ENCODE results near the gene CLEC16A.

Gene CLEC16A

DNA sequence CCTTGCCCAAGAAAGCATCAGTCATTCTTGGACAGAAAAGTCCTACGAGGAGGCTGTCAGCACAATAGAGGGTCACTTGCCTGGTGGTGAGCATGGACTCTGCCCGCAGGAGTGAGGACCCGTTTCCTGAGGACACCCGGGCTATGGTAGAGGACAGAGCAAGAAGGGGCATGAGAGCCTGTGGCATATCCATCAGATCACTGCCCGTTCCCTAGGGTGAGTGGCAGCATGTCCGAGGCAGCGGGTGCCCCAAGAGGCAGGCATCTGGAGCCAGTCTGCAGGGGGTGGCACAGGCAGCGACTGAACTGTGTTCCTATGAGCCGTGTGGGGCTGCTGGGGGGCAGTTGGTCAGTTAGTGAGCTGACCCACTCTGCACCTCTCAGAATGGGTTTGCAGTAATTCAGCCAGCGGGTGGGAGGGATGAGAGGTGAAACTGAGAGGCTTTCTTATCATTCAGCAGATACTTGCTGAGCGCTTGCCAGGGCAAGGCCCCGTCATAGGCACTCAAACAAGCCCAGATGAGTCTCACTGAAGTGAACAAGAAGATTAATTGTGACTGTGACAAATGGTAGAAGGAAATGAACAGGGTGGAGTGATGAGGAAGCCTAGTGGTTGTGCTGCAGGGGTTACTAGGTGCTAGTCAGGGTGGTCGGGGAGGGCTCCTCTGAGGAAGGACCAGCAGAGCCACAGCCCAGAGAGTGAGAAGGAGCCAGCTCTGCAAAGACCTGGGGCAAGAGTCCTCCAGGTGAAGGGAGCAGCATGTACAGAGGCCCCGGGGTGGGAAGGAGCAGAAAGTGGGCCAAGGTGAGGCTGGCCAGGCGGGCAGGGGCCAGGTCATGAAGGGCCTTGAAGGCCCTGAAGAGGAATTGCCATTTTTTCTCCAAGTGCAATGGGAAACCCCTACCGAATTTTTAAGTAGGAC lies 87.9 kb downstream of the CLEC16A start:
- no peaks in the 10 kb centered on the region for H3K27me3 ChIP-seq (ENCODE audit: control insufficient read depth in 5 of 5, insufficient read depth in 4 of 5, low read length in 5 of 5)
- H3K36me3 ChIP-seq (ENCODE audit: control insufficient read depth in 5 of 5, insufficient read depth in 5 of 5, low read length in 5 of 5), result peaks cover 6 to 46% (median 7%) of the 10 kb centered on the region in 5 donors
- peaks cover 0 to 12% (median 3%) of the 10 kb centered on the region in 5 donors for H3K9me3 ChIP-seq (ENCODE audit: control insufficient read depth in 5 of 5, low read length in 5 of 5)
- no peak overlapping the region for H3K4me3 ChIP-seq (ENCODE audit: low read depth in 1 of 5, low read length in 5 of 5)
- H3K9ac ChIP-seq (ENCODE audit: low read length in 5 of 5), result no peak overlapping the region
- peak overlapping the region; percentile 64 for H3K27ac ChIP-seq (ENCODE audit: low read depth, low read length)
- peaks cover 6 to 33% (median 24%) of the 10 kb centered on the region in 5 donors for H3K4me1 ChIP-seq (ENCODE audit: control insufficient read depth in 5 of 5, insufficient read depth in 5 of 5, low read length in 5 of 5)

- H3K4me3 ChIP-seq (ENCODE audit: low read depth in 1 of 5, low read length in 5 of 5), result no peak overlapping the region
- H3K27ac ChIP-seq (ENCODE audit: low read depth, low read length), result peak overlapping the region; percentile 71
- peaks cover 6 to 33% (median 24%) of the 10 kb centered on the region in 5 donors for H3K4me1 ChIP-seq (ENCODE audit: control insufficient read depth in 5 of 5, insufficient read depth in 5 of 5, low read length in 5 of 5)
- no peak overlapping the region for H3K9ac ChIP-seq (ENCODE audit: low read length in 5 of 5)
- H3K27me3 ChIP-seq (ENCODE audit: control insufficient read depth in 5 of 5, insufficient read depth in 4 of 5, low read length in 5 of 5), result no peaks in the 10 kb centered on the region
- H3K36me3 ChIP-seq (ENCODE audit: control insufficient read depth in 5 of 5, insufficient read depth in 5 of 5, low read length in 5 of 5), result peaks cover 2 to 44% (median 7%) of the 10 kb centered on the region in 5 donors
- H3K9me3 ChIP-seq (ENCODE audit: control insufficient read depth in 5 of 5, low read length in 5 of 5), result peaks cover 0 to 12% (median 3%) of the 10 kb centered on the region in 5 donors
Measured at GRCh38 chr16:11032922-11033291, 88.5 kb downstream of the CLEC16A start.

DNA sequence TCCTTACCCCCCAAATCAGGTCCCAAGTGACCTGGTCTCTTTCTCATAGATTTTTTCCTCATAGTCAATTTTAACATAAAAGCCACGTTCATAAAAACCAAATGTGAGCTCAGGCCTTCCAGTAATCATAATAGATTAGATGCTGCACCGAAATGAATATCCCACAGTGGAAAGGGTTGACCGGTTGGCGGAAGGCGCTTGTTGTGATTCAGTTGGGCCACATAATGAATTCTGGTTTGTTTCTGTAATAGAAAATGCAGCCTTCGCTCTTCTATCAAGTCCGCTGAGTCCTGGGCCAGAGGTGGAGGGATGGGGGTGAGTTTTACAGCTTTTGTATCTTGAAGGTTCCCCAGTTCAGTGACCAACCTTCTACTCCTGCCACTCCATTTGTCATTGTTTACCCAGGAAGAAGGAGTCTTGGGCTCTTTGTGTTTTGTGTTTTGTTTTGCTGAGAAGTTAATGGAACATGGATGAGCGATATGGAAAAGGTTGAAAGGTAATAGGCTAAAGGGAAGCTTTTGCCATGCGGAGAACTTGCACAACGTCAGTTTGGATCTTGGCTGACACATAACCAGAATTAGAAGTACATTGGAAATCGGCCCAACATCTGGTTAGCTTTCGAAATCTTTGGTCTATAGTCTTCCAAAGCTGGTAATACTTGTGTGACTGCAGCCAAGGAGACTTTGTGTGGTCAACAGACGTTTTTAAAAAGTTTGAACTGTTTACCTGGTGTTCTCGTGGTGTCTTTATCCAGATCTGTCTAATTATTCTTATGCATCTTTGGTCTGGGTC lies 89.5 kb downstream of the CLEC16A start:
- H3K9me3 ChIP-seq (ENCODE audit: control insufficient read depth in 5 of 5, low read length in 5 of 5), result peaks cover 0 to 7% (median under 1%) of the 10 kb centered on the region in 5 donors

GRCh38 chr16:11034481-11034931 lies 90.1 kb downstream of the CLEC16A start:
- Histone ChIP-seq H3K9ac (ENCODE audit: low read length in 5 of 5) (no peak overlapping the region), H3K4me1 (ENCODE audit: control insufficient read depth in 5 of 5, insufficient read depth in 5 of 5, low read length in 5 of 5) (peaks cover 6 to 33% (median 24%) of the 10 kb centered on the region in 5 donors), H3K4me3 (ENCODE audit: low read depth in 1 of 5, low read length in 5 of 5) (no peak overlapping the region), H3K27me3 (ENCODE audit: control insufficient read depth in 5 of 5, insufficient read depth in 4 of 5, low read length in 5 of 5) (no peaks in the 10 kb centered on the region), H3K36me3 (ENCODE audit: control insufficient read depth in 5 of 5, insufficient read depth in 5 of 5, low read length in 5 of 5) (peaks cover 2 to 46% (median 11%) of the 10 kb centered on the region in 5 donors), H3K9me3 (ENCODE audit: control insufficient read depth in 5 of 5, low read length in 5 of 5) (peaks cover 0 to under 1% (median 0%) of the 10 kb centered on the region in 5 donors), H3K27ac (ENCODE audit: low read depth, low read length) (peak overlapping the region; percentile 71)

More for the DNA sequence above, 89.5 kb downstream of the CLEC16A start:
- Histone ChIP-seq H3K36me3 (ENCODE audit: control insufficient read depth in 5 of 5, insufficient read depth in 5 of 5, low read length in 5 of 5) (peaks cover 4 to 50% (median 8%) of the 10 kb centered on the region in 5 donors), H3K27ac (ENCODE audit: low read depth, low read length) (peak overlapping the region; percentile 71), H3K9ac (ENCODE audit: low read length in 5 of 5) (no peak overlapping the region), H3K4me3 (ENCODE audit: low read depth in 1 of 5, low read length in 5 of 5) (no peak overlapping the region), H3K4me1 (ENCODE audit: control insufficient read depth in 5 of 5, insufficient read depth in 5 of 5, low read length in 5 of 5) (peaks cover 6 to 33% (median 24%) of the 10 kb centered on the region in 5 donors), H3K27me3 (ENCODE audit: control insufficient read depth in 5 of 5, insufficient read depth in 4 of 5, low read length in 5 of 5) (no peaks in the 10 kb centered on the region)

GRCh38 chr16:11035096-11035495 lies 90.7 kb downstream of the CLEC16A start:
- no peak overlapping the region for H3K9ac ChIP-seq (ENCODE audit: low read length in 5 of 5)
- no peaks in the 10 kb centered on the region for H3K9me3 ChIP-seq (ENCODE audit: control insufficient read depth in 5 of 5, low read length in 5 of 5)
- peaks cover 6 to 33% (median 24%) of the 10 kb centered on the region in 5 donors for H3K4me1 ChIP-seq (ENCODE audit: control insufficient read depth in 5 of 5, insufficient read depth in 5 of 5, low read length in 5 of 5)
- H3K27ac ChIP-seq (ENCODE audit: low read depth, low read length), result no peak overlapping the region
- H3K36me3 ChIP-seq (ENCODE audit: control insufficient read depth in 5 of 5, insufficient read depth in 5 of 5, low read length in 5 of 5), result peaks cover 0 to 49% (median 17%) of the 10 kb centered on the region in 5 donors
- H3K4me3 ChIP-seq (ENCODE audit: low read depth in 1 of 5, low read length in 5 of 5), result no peak overlapping the region
- H3K27me3 ChIP-seq (ENCODE audit: control insufficient read depth in 5 of 5, insufficient read depth in 4 of 5, low read length in 5 of 5), result no peaks in the 10 kb centered on the region

DNA sequence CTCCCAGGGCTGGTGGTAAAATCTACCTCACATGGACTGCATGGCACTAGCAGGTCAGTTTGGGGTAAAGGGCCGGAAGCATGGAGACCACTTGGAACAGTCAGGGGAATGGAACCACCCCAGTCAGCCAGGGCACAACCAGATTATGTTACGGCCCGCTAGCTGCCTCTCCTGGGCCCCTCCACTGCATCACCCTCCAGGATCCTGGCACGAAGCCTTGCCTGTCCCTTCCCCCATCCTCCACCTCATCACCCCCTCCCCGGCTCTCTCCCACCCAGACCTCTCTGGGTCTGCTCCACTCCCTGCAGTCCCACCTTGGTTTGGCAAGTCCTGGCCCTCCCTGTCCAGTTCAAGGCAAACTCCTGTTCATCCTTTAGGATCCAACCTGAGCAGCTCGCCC lies 91.7 kb downstream of the CLEC16A start:
- H3K27me3 ChIP-seq (ENCODE audit: control insufficient read depth in 5 of 5, insufficient read depth in 4 of 5, low read length in 5 of 5), result no peaks in the 10 kb centered on the region
- H3K4me3 ChIP-seq (ENCODE audit: low read depth in 1 of 5, low read length in 5 of 5), result no peak overlapping the region
- H3K4me1 ChIP-seq (ENCODE audit: control insufficient read depth in 5 of 5, insufficient read depth in 5 of 5, low read length in 5 of 5), result peaks cover 6 to 33% (median 24%) of the 10 kb centered on the region in 5 donors
- H3K27ac ChIP-seq (ENCODE audit: low read depth, low read length), result no peak overlapping the region
- H3K36me3 ChIP-seq (ENCODE audit: control insufficient read depth in 5 of 5, insufficient read depth in 5 of 5, low read length in 5 of 5), result peaks cover under 1 to 52% (median 24%) of the 10 kb centered on the region in 5 donors
- H3K9ac ChIP-seq (ENCODE audit: low read length in 5 of 5), result no peak overlapping the region
- H3K9me3 ChIP-seq (ENCODE audit: control insufficient read depth in 5 of 5, low read length in 5 of 5), result no peaks in the 10 kb centered on the region

- peaks cover 3 to 54% (median 33%) of the 10 kb centered on the region in 5 donors for H3K36me3 ChIP-seq (ENCODE audit: control insufficient read depth in 5 of 5, insufficient read depth in 5 of 5, low read length in 5 of 5)
- H3K27me3 ChIP-seq (ENCODE audit: control insufficient read depth in 5 of 5, insufficient read depth in 4 of 5, low read length in 5 of 5), result no peaks in the 10 kb centered on the region
- H3K9ac ChIP-seq (ENCODE audit: low read length in 5 of 5), result no peak overlapping the region
- no peaks in the 10 kb centered on the region for H3K9me3 ChIP-seq (ENCODE audit: control insufficient read depth in 5 of 5, low read length in 5 of 5)
- no peak overlapping the region for H3K27ac ChIP-seq (ENCODE audit: low read depth, low read length)
- H3K4me1 ChIP-seq (ENCODE audit: control insufficient read depth in 5 of 5, insufficient read depth in 5 of 5, low read length in 5 of 5), result peaks cover 6 to 32% (median 24%) of the 10 kb centered on the region in 5 donors
- no peak overlapping the region for H3K4me3 ChIP-seq (ENCODE audit: low read depth in 1 of 5, low read length in 5 of 5)
Measured at GRCh38 chr16:11036868-11037410, 92.6 kb downstream of the CLEC16A start.

GRCh38 chr16:11038305-11038704 lies 93.9 kb downstream of the CLEC16A start:
- Histone ChIP-seq H3K9me3 (ENCODE audit: control insufficient read depth in 5 of 5, low read length in 5 of 5) (no peaks in the 10 kb centered on the region), H3K4me1 (ENCODE audit: control insufficient read depth in 5 of 5, insufficient read depth in 5 of 5, low read length in 5 of 5) (peaks cover 1 to 18% (median 16%) of the 10 kb centered on the region in 5 donors), H3K27ac (ENCODE audit: low read depth, low read length) (no peak overlapping the region), H3K27me3 (ENCODE audit: control insufficient read depth in 5 of 5, insufficient read depth in 4 of 5, low read length in 5 of 5) (no peaks in the 10 kb centered on the region), H3K9ac (ENCODE audit: low read length in 5 of 5) (no peak overlapping the region), H3K36me3 (ENCODE audit: control insufficient read depth in 5 of 5, insufficient read depth in 5 of 5, low read length in 5 of 5) (peaks cover 3 to 59% (median 44%) of the 10 kb centered on the region in 5 donors), H3K4me3 (ENCODE audit: low read depth in 1 of 5, low read length in 5 of 5) (no peak overlapping the region)

GRCh38 chr16:11038777-11039176 lies 94.4 kb downstream of the CLEC16A start:
- Histone ChIP-seq H3K9ac (ENCODE audit: low read length in 5 of 5) (no peak overlapping the region), H3K4me3 (ENCODE audit: low read depth in 1 of 5, low read length in 5 of 5) (no peak overlapping the region), H3K27ac (ENCODE audit: low read depth, low read length) (no peak overlapping the region), H3K36me3 (ENCODE audit: control insufficient read depth in 5 of 5, insufficient read depth in 5 of 5, low read length in 5 of 5) (peaks cover 3 to 62% (median 45%) of the 10 kb centered on the region in 5 donors), H3K9me3 (ENCODE audit: control insufficient read depth in 5 of 5, low read length in 5 of 5) (no peaks in the 10 kb centered on the region), H3K4me1 (ENCODE audit: control insufficient read depth in 5 of 5, insufficient read depth in 5 of 5, low read length in 5 of 5) (peaks cover 0 to 14% (median 12%) of the 10 kb centered on the region in 5 donors), H3K27me3 (ENCODE audit: control insufficient read depth in 5 of 5, insufficient read depth in 4 of 5, low read length in 5 of 5) (no peaks in the 10 kb centered on the region)

All from subcutaneous abdominal adipose tissue (tissue), 5 donors.